Measurements from ENCODE around the gene PTPN14. TPM values are rescaled to one million over a fixed set of nuclear protein-coding genes. Genes with fewer than 3 reads are reported as not detected.
A peak's percentile ranks its signal among the peaks of the same experiment; 100 is the strongest.

Gene PTPN14
- total and polyA plus RNA-seq, 2 of the 4 experiments (the other 2 are of a cell fraction) = 21.5 to 31.7 TPM

DNA sequence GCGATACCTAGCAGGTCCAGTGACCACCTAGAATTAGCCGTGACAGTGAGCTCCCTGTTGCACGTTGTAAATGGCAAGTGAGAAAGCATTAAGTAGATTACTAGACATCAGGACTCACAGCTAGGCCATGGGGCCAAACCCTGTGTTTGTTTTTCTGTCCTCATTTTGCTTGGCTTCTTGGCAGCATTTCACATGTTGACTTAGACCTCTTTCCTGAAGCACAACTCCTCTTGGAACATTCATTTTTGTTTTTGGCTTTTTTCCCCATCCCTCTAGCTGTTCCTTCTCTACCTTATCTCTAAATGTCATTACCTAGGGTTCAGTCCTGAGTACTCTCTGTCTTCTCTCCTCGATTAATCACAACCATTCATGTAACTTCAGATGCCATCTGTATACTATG lies 16.9 kb upstream of the PTPN14 start:
- H3K79me1 ChIP-seq (ENCODE audit: low read depth in 1 of 2, low read length in 2 of 2) = peaks cover 0 to 7% of the 10 kb centered on the region in 2 experiments; a peak in 2 of 4 replicates
- H2BK20ac ChIP-seq (ENCODE audit: low read depth, low read length) = peak overlapping the region; percentile 50; the same call in 1 of the 2 replicates
- H3K23ac ChIP-seq (ENCODE audit: low read depth, low read length) = 0 out of 2 replicates have a peak overlapping the region, but pooled peaks have one; percentile 0
- ChIA-PET CTCF (interaction anchor here (0.9 to 1.6 kb wide), 2 partner anchors 11 to 17 kb away, joined by 3 read pairs; no protein-coding TSS in a partner anchor), POLR2A (ENCODE audit: unreplicated experiment) (no interaction called here)
- peak overlapping the region; percentile 56 for H2BK5ac ChIP-seq (ENCODE audit: low read depth, low read length, poor library complexity, severe bottlenecking)
- peak overlapping the region; percentile 58; the same call in 1 of the 2 replicates for H4K91ac ChIP-seq (ENCODE audit: insufficient read depth, low read depth, low read length)
- no peaks in the 10 kb centered on the region for H3K36me3 ChIP-seq (ENCODE audit: control insufficient read depth, insufficient read depth, low read length)
- intact Hi-C loops (cut with micrococcal nuclease) = no loop called here
- no peak for TF ChIP-seq MAFK (IDR thresholded peaks at IDR 0.05; ENCODE audit: low read depth, low read length)
- no peak for TF ChIP-seq RFX5 (IDR thresholded peaks at IDR 0.05; ENCODE audit: low read depth, low read length)
- TF ChIP-seq POLR2A (IDR thresholded peaks at IDR 0.05; ENCODE audit: low read depth, low read length) = no peak
- no peak for TF ChIP-seq SMC3 (IDR thresholded peaks at IDR 0.05; ENCODE audit: low read depth, low read length)
- TF ChIP-seq RCOR1 (IDR thresholded peaks at IDR 0.05; ENCODE audit: insufficient replicate concordance, low read length) = no peak
- TF ChIP-seq CEBPB (IDR thresholded peaks at IDR 0.05; ENCODE audit: low read depth, low read length) = no peak
- no peak for TF ChIP-seq FOS (IDR thresholded peaks at IDR 0.05; ENCODE audit: low read depth, low read length)
- no peak for TF ChIP-seq BHLHE40 (IDR thresholded peaks at IDR 0.05; ENCODE audit: low read depth, low read length)
- no peak for TF ChIP-seq MXI1 (IDR thresholded peaks at IDR 0.05; ENCODE audit: borderline replicate concordance, low read depth, low read length)
- no peak for TF ChIP-seq NFE2L2 (IDR thresholded peaks at IDR 0.05; ENCODE audit: low read depth, low read length)
- TF ChIP-seq, protein P1, sequence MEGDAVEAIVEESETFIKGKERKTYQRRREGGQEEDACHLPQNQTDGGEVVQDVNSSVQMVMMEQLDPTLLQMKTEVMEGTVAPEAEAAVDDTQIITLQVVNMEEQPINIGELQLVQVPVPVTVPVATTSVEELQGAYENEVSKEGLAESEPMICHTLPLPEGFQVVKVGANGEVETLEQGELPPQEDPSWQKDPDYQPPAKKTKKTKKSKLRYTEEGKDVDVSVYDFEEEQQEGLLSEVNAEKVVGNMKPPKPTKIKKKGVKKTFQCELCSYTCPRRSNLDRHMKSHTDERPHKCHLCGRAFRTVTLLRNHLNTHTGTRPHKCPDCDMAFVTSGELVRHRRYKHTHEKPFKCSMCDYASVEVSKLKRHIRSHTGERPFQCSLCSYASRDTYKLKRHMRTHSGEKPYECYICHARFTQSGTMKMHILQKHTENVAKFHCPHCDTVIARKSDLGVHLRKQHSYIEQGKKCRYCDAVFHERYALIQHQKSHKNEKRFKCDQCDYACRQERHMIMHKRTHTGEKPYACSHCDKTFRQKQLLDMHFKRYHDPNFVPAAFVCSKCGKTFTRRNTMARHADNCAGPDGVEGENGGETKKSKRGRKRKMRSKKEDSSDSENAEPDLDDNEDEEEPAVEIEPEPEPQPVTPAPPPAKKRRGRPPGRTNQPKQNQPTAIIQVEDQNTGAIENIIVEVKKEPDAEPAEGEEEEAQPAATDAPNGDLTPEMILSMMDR (conservative IDR thresholded peaks at IDR 0.05; ENCODE audit: low read depth, low read length) = no peak
- TF ChIP-seq MAZ (IDR thresholded peaks at IDR 0.05; ENCODE audit: borderline replicate concordance, low read depth, low read length) = no peak
- no peak for TF ChIP-seq CHD1 (IDR thresholded peaks at IDR 0.05; ENCODE audit: low read depth, low read length)
- TF ChIP-seq, protein P2, sequence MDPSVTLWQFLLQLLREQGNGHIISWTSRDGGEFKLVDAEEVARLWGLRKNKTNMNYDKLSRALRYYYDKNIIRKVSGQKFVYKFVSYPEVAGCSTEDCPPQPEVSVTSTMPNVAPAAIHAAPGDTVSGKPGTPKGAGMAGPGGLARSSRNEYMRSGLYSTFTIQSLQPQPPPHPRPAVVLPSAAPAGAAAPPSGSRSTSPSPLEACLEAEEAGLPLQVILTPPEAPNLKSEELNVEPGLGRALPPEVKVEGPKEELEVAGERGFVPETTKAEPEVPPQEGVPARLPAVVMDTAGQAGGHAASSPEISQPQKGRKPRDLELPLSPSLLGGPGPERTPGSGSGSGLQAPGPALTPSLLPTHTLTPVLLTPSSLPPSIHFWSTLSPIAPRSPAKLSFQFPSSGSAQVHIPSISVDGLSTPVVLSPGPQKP (IDR thresholded peaks at IDR 0.05; ENCODE audit: borderline replicate concordance, low read depth, low read length) = no peak
- TF ChIP-seq, protein P3, sequence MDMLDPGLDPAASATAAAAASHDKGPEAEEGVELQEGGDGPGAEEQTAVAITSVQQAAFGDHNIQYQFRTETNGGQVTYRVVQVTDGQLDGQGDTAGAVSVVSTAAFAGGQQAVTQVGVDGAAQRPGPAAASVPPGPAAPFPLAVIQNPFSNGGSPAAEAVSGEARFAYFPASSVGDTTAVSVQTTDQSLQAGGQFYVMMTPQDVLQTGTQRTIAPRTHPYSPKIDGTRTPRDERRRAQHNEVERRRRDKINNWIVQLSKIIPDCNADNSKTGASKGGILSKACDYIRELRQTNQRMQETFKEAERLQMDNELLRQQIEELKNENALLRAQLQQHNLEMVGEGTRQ (IDR thresholded peaks at IDR 0.05; ENCODE audit: low read depth, low read length) = no peak
- TF ChIP-seq RAD21 (IDR thresholded peaks at IDR 0.05; ENCODE audit: low read length) = no peak
- H3K4me1 ChIP-seq (ENCODE audit: control insufficient read depth, insufficient read depth, low read length) = peaks cover 14% of the 10 kb centered on the region
- H3K18ac ChIP-seq (ENCODE audit: low read depth, low read length) = peak overlapping the region; percentile 42; the same call in 1 of the 2 replicates
- peak overlapping the region; percentile 58; the same call in 1 of the 2 replicates for H3K4ac ChIP-seq (ENCODE audit: low read depth, low read length)
- H3K9me1 ChIP-seq (ENCODE audit: insufficient read depth, low read length) = peaks cover 3% of the 10 kb centered on the region
- peak overlapping the region; percentile 69; the same call in 1 of the 2 replicates for H3K14ac ChIP-seq (replicated peaks; ENCODE audit: low read depth, low read length)
- H2BK15ac ChIP-seq (ENCODE audit: low read depth, low read length) = peak overlapping the region; percentile 79; the same call in 1 of the 3 replicates
- peak overlapping the region in 1 of 2 experiments; percentile 6; a peak in 2 of 4 replicates for H4K8ac ChIP-seq (ENCODE audit: low read depth in 2 of 2, low read length in 2 of 2)
- dilution Hi-C loops (cut with HindIII; ENCODE audit: low sequenced_read_pairs, unreplicated experiment) = no loop called here
- H3K4me2 ChIP-seq (ENCODE audit: low read depth, low read length) = peak overlapping the region; percentile 9; the same call in 1 of the 2 replicates
- in situ Hi-C loops (cut with MboI; ENCODE audit: low sequenced_read_pairs) = no loop called here
- no TSS peak for BruUV-seq (replicated peaks)
- H4K5ac ChIP-seq (ENCODE audit: low read depth, low read length) = peak overlapping the region; percentile 49; the same call in 1 of the 2 replicates
- no peaks in the 10 kb centered on the region for H3K9me3 ChIP-seq (ENCODE audit: control insufficient read depth, insufficient read depth, low read length)
- H4K20me1 ChIP-seq (ENCODE audit: insufficient read depth, low read length) = no peaks in the 10 kb centered on the region
- H3K27me3 ChIP-seq (ENCODE audit: control insufficient read depth, insufficient read depth, low read length) = no peaks in the 10 kb centered on the region
- no peak for ATAC-seq (ENCODE audit: low read depth)
- no peak overlapping the region for H3K9ac ChIP-seq (ENCODE audit: low read depth, low read length)
- peak; percentile 49 for DNase-seq
- peak overlapping the region; percentile 8 for H2AK9ac ChIP-seq (replicated peaks; ENCODE audit: low read depth, low read length, poor library complexity)
- H2AFZ ChIP-seq (replicated peaks; ENCODE audit: low read length, poor library complexity) = peak overlapping the region; percentile 26
- H2BK120ac ChIP-seq (ENCODE audit: low read depth, low read length) = peak overlapping the region; percentile 28; the same call in 1 of the 2 replicates
- peak overlapping the region; percentile 95 for H2AK5ac ChIP-seq (ENCODE audit: low read depth, low read length)
- no peak overlapping the region for H3K4me3 ChIP-seq (ENCODE audit: insufficient read depth, low read depth, low read length)
- 63% methylated on average over 2 of the region's 4 CpGs; no CpG with 5 or more reads in 1 of the 2 experiments for WGBS, 2 experiments (ENCODE audit: extremely low coverage in 2 of 2, insufficient read length in 1 of 2)
- H3K56ac ChIP-seq (ENCODE audit: extremely low read depth, insufficient read depth, low read length) = no peak overlapping the region
- no peak overlapping the region for H3K27ac ChIP-seq (ENCODE audit: insufficient read depth, low read length)

Data from IMR-90 (cell line).